NOMO-1 treated with dmso at 0.1 percent for 144 hours (cell line): Measurements from ENCODE around the gene TTPAL.
A peak's percentile ranks its signal among the peaks of the same experiment; 100 is the strongest.
"Not testable (repeated sequence)": the region's sequence is repeated elsewhere in the genome, so short reads cannot be mapped to it uniquely, and the experiment has no call there.

Experiments used
- DNase-seq: peaks from one replicate; lab custom pipeline; 2025; ENCODE audit not compliant: unreplicated experiment; lab: John Stamatoyannopoulos, UW

The TTPAL gene

GRCh38 chr20:44467289-44467883 lies 8.3 kb upstream of the TTPAL start:
- DNase-seq, result no peak

GRCh38 chr20:44468044-44468782 lies 7.5 kb upstream of the TTPAL start:
- DNase-seq, result no peak

GRCh38 chr20:44470327-44470726 lies 5.3 kb upstream of the TTPAL start:
- no peak for DNase-seq

DNA sequence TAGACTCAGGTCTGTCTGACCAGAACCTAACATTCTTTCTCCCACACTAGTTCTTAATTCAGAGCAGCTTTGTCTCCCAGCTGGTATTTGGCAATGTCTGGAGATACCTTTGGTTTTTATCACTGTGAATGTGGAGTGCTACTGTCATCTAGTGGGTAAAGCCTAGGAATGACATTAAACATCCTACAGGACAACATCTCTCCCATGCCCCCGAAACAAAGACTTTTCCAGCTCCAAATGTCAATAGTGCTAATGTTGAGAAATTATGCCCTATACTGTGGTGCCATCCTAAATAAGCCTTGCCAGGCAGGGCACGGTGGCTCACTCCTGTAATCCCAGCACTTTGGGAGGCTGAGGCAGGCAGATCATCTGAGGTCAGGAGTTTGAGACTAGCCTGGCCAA lies 4.2 kb upstream of the TTPAL start:
- DNase-seq, result no peak

DNA sequence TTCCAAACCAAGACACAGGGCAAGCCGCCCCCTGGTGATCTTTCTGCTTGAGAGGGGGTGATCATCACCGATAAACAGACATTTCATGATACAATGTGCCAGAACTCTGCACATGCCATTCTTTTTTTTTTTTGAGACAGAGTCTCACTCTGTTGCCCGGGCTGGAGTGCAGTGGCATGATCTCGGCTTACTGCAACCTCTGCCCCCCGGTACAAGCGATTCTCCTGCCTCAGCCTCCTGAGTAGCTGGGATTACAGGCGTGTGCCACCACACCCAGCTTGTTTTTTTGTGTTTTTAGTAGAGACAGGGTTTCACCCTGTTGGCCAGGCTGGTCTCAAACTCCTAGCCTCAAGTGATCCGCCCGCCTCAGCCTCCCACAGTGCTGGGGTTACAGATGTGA lies 3.4 kb upstream of the TTPAL start:
- DNase-seq, result not testable (repeated sequence)

DNA sequence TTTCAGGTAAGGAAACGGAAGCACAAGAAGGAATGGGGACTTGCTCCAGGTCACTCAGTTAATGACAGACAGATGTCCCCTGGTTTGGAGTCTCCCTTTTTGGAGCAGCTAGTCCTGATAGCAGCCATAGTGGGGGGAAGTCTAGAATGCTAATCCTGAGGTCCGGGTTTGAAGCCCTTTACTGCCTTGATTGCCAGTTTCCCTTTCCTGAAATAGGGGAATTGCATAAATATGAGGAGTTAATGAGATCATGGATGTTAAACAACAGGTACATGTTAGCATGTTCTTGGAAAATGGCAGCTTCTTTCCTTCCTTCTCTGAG lies 341 bp upstream of the TTPAL start:
- no peak for DNase-seq

DNA sequence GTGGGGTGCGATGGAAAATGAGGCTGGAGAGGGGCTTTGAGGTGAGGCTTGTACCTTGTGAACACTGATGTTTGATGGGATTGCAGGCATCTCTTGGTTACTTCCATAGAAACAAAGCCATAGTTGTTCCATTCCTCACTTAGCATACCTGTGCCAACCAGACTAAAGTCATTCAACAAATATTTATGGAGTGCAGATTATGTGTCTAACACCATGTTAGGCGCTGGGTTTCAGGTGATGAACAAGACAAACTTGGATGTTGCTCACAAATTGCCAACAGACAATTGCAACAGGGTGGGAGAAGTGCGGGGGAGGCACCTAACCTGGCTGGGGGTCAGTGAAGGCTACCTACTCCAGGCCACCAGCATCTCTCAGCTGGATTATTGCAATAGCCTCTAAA lies 1.5 kb downstream of the TTPAL start:
- DNase-seq, result no peak

DNA sequence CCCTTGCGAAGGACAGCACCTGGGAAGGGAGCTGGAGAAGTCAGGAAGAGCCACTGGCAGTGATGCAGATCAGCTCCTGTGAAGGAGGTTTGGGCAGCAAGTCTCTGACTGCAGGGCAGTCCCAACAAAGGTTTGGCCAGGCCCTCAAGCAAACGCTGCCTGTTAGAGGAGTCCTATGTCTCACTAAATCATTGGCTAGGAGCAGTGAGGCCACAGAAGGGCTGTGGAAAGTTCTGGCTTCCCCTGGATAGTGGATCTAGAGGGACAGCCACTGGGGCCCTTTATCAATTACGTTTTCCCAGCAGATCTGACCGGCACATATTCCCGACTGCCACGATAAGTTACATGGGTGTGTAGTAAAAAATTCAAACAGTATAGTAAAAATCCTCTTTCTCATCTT lies 2.5 kb downstream of the TTPAL start:
- no peak for DNase-seq

- no peak for DNase-seq
These were observed 4.0 kb downstream of the TTPAL start for GRCh38 chr20:44479643-44480042.

- DNase-seq, result no peak
These were observed 4.4 kb downstream of the TTPAL start for GRCh38 chr20:44480097-44480496.

DNA sequence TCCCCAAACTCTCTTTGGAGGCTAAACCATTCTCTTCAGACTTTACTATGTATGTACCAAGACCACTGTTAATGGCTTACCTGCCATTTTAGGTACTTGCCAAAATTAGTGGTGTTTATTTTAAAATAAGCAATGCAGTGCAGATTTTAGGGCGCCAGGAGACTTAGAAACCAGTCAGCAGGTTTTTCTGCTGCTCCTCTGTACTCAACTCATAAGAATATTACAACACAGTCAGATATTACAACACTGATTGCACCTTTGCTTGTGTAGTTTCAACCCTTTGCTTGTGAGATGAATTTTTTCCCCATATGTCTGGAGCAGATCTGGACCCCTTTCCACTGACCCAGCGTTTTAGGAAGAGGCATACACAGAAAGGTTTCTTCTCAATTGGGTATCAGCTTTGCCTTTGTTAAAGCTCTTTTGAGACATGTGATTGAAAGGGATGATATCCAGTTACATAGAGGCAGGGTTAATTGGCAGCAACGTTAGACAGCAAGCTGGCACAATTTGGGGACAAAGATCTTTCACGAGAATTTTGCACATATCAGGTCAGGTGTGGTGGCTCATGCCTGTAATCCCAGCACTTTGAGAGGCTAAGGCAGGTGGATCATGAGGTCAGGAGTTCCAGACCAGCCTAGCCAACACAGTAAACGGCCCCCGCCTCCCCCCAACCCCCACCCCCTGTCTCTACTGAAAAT lies 6.2 kb downstream of the TTPAL start:
- DNase-seq, result no peak

DNA sequence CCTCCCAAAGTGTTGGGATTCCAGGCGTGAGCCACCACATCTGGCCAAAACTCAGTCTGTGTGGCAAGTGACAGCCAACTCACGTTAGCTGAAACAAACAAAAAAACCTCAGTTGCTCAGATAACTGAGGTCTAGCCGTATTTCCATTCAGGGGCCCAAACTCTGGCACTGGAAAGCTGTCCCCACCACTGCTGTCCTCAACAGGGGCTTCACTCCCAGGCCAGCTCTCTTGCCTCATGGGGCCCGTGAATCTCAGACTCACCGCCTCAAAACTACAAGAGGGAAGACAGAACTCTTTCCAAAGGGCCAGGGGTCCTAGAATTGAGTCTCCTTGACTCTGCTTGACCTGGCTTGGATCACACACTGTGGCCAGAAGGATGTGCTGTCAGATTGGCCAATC lies 7.4 kb downstream of the TTPAL start:
- no peak for DNase-seq

DNA sequence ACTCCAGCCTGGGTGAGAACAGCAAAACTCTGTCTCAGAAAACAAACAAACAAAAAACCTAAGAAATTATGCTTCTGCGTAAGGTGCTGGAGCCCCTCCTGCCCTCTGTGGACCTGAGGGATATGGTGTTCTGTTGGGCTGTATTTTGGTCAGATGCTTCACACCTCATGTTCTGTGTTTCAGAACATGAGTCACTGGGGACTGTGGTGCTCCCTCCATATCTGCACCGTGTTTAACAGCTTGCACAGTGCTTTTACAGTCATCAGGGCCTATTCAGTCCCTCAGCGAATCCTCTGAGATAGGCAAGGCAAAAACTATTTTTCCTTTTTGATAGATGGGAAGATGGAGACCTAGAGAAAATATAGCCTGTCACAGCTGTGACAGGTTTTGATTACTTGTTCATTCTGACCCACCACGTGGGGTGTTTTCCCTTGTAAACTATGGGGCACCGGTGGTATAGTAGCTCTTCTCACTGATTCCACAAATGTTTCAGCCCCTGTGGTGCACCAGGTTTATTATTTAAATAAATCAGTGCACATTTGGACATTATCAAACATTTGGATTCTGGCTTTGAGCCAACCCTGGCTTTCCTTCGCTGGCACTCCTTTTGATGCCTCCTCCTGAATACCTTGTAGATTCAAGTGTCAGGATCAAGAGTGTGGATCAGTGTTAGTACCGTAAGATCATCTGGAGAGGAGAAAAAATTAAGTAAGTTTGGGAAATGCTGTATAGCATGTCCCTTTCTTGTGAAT lies 9.6 kb downstream of the TTPAL start:
- DNase-seq, result no peak

- no peak for DNase-seq
These were observed 10.1 kb downstream of the TTPAL start for GRCh38 chr20:44485830-44486198.

DNA sequence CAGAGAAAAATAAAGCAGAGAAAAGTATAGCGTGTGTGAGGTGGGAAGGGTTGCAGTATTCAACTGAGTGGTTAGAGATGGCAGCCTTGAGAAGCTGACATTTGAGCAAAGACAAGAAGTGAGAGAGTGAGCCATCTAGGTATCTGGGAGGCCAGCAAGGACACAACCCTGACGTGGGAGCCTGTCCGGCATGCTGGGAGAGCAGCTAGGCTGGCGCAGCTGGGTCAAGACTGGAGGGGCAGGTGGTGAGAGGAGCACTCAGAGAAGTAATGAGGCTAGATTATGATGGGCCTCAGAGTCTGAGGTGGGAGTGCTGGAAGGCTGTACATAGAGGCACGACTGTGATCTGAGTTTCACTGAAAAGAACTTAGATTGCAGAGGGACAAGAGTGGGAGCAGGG lies 12.9 kb downstream of the TTPAL start:
- no peak for DNase-seq

GRCh38 chr20:44489223-44489622 lies 13.5 kb downstream of the TTPAL start:
- no peak for DNase-seq

DNA sequence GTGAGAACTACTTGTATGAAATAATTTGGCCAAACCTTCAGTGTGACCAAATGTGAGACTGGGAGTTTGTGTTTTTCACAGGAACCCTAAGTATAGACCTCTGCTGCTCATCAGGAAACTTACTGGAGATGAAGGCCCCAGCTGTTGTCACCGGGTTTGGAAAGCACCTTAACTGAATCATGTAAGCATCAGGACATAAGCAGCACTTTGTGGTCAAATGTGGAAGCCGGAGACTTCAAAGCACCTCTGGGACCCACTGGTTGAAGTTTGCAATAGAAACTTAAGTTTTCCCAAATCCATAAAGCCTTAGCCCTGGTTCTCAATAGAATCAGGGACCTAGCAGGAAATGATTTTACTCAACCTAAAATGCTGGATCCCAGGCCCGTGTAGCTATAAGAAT lies 14.3 kb downstream of the TTPAL start:
- DNase-seq, result no peak

DNA sequence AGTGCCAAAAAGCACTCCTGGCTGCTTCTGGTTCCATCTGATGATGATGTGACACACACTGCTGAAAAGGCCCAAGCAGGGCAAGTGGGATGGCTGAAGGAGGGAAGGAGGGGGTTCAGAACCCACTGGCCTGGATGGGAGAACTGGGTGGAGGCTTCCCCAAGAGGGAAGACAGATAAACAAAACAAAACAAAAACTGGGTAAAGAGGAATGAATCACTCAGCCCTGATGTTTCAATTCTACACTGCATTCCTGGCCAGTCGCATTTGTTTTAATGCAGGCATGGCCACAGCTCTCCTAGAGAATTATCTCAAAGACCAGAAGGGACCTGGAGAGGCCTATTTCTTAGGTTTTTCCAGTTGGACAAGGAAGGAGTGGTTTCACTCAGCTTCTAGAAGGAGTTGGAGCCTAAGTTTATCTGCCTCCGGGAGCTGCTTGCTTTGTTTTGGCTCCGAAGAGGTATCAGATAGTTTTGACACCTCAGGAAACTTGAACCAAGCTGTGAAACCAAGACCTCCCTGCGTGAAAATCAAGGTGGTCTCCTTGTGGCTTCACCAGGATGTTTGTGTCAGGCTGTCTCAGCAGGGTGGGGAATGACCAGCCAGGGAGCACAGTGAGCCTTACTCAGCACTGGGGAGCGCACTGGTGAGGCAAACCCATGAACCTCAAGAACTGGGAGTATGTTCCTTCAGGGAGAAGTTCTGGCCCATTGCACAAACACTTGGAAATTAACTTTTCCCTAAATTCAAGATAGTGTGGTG lies 16.1 kb downstream of the TTPAL start:
- no peak for DNase-seq

DNA sequence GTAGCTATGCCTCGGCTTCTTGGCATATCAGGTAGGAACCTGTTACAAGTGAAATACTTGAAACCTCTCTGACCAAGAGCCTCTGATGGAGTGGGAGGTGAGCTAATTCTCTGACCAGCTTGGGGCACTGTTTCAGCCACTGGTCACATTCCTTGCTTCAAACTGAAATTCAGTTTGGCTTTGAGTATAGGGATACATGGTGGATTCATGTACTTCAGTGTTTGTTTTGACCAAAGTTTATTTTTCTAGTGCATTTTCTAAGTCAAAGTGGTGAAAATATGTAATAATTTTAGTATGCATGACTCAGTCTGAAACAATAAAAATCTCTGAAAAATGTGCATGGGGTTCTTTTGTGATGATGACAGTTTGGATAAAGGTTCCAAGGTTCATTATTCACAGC lies 18.6 kb downstream of the TTPAL start:
- no peak for DNase-seq

- DNase-seq, result no peak
These were observed 19.0 kb downstream of the TTPAL start for GRCh38 chr20:44494681-44495080.

GRCh38 chr20:44495257-44495656 lies 19.6 kb downstream of the TTPAL start:
- DNase-seq, result peak; percentile 76
